Fibroblast of skin of back (primary cell): Measurements from ENCODE around the gene GDF10.

Experiments used
- DNase-seq: peaks from one replicate; pipeline ENCODE4 v3.0.0-alpha.2; 2013

The GDF10 gene

GRCh38 chr10:47269294-47269693 lies 30.7 kb upstream of the GDF10 start:
- DNase-seq = no peak

GRCh38 chr10:47276071-47276470 lies 23.9 kb upstream of the GDF10 start:
- no peak for DNase-seq

GRCh38 chr10:47276576-47277351 lies 23.2 kb upstream of the GDF10 start:
- DNase-seq = no peak

GRCh38 chr10:47277352-47278151 lies 22.4 kb upstream of the GDF10 start:
- DNase-seq = no peak

GRCh38 chr10:47278152-47278473 lies 21.9 kb upstream of the GDF10 start:
- no peak for DNase-seq

- no peak for DNase-seq
Observed at GRCh38 chr10:47278720-47279119, 21.3 kb upstream of the GDF10 start.

GRCh38 chr10:47279276-47279675 lies 20.7 kb upstream of the GDF10 start:
- DNase-seq = no peak

- no peak for DNase-seq
Observed at GRCh38 chr10:47282005-47282656, 17.9 kb upstream of the GDF10 start.

- DNase-seq = no peak
Observed at GRCh38 chr10:47282657-47283018, 17.4 kb upstream of the GDF10 start.

- DNase-seq = no peak
Observed at GRCh38 chr10:47283101-47283630, 16.8 kb upstream of the GDF10 start.

- DNase-seq = no peak
Observed at GRCh38 chr10:47283848-47284247, 16.1 kb upstream of the GDF10 start.

- DNase-seq = no peak
Observed at GRCh38 chr10:47285381-47286115, 14.4 kb upstream of the GDF10 start.

- DNase-seq = no peak
Observed at GRCh38 chr10:47286116-47286505, 13.9 kb upstream of the GDF10 start.

- DNase-seq = no peak
Observed at GRCh38 chr10:47286591-47287315, 13.2 kb upstream of the GDF10 start.

GRCh38 chr10:47287365-47287802 lies 12.6 kb upstream of the GDF10 start:
- DNase-seq = no peak

- DNase-seq = no peak
Observed at GRCh38 chr10:47287805-47288204, 12.2 kb upstream of the GDF10 start.

- DNase-seq = no peak
Observed at GRCh38 chr10:47288236-47288635, 11.8 kb upstream of the GDF10 start.

GRCh38 chr10:47288916-47289495 lies 11.0 kb upstream of the GDF10 start:
- DNase-seq = no peak

- DNase-seq = no peak
Observed at GRCh38 chr10:47289921-47290320, 10.1 kb upstream of the GDF10 start.

- DNase-seq = no peak
Observed at GRCh38 chr10:47290338-47290737, 9.7 kb upstream of the GDF10 start.

- DNase-seq = no peak
Observed at GRCh38 chr10:47291682-47292081, 8.3 kb upstream of the GDF10 start.

GRCh38 chr10:47294057-47294456 lies 5.9 kb upstream of the GDF10 start:
- DNase-seq = no peak
